ENCODE results near the gene UAP1L1. TPM values are rescaled to one million over a fixed set of nuclear protein-coding genes. Genes with fewer than 3 reads are reported as not detected.

Gene UAP1L1
- total RNA-seq, 1 donor from 2014 or later = 0.57 TPM

GRCh38 chr9:137048655-137049543 lies 28.4 kb upstream of the UAP1L1 start:
- no peak for DNase-seq (ENCODE audit: low spot score, unreplicated experiment)
- Mint-ChIP-seq H3K27me3 (peaks cover 37% of the 10 kb centered on the region), H3K4me3 (ENCODE audit: low read depth) (no peak overlapping the region)

GRCh38 chr9:137049544-137050449 lies 27.5 kb upstream of the UAP1L1 start:
- Mint-ChIP-seq H3K4me1 (ENCODE audit: low read depth) (peaks cover 4% of the 10 kb centered on the region), H3K4me3 (ENCODE audit: low read depth) (no peak overlapping the region), H3K27me3 (peaks cover 39% of the 10 kb centered on the region), H3K36me3 (ENCODE audit: insufficient read depth) (no peaks in the 10 kb centered on the region), H3K27ac (no peak overlapping the region), H3K9me3 (ENCODE audit: low read depth) (no peaks in the 10 kb centered on the region)
- DNase-seq (ENCODE audit: low spot score, unreplicated experiment) = peak; percentile 49
- TF ChIP-seq CTCF (IDR thresholded peaks at IDR 0.05; ENCODE audit: unreplicated experiment) = peak; percentile 63

More at GRCh38 chr9:137048655-137049543, 28.4 kb upstream of the UAP1L1 start:
- Mint-ChIP-seq H3K36me3 (ENCODE audit: insufficient read depth) (no peaks in the 10 kb centered on the region), H3K27ac (no peak overlapping the region), H3K4me1 (ENCODE audit: low read depth) (peaks cover 2% of the 10 kb centered on the region), H3K9me3 (ENCODE audit: low read depth) (no peaks in the 10 kb centered on the region)
- TF ChIP-seq CTCF (IDR thresholded peaks at IDR 0.05; ENCODE audit: unreplicated experiment) = no peak

DNA sequence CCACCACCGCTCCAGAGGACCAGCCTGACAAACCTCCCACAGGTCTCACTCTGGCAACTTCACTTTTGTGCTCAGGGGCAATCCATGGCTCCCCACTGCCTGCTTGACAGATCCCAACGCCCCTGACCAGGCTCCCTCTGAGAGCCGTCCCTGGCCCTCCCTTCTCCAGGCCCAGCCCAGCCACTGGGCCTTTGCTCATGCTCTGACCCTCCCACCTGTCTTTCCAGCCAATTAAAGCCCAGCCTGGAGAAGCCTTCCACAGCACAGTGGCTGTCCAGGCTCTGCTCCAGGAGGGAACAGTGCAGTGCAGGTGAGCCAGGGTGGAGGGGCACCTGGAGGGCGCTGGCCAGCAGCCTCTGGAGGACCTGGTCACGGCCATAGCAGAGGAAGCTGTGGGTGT lies 26.7 kb upstream of the UAP1L1 start:
- Mint-ChIP-seq H3K36me3 (ENCODE audit: insufficient read depth) (no peaks in the 10 kb centered on the region), H3K4me1 (ENCODE audit: low read depth) (peaks cover 2% of the 10 kb centered on the region), H3K9me3 (ENCODE audit: low read depth) (no peaks in the 10 kb centered on the region), H3K27me3 (peaks cover 36% of the 10 kb centered on the region), H3K27ac (no peak overlapping the region), H3K4me3 (ENCODE audit: low read depth) (no peak overlapping the region)
- no peak for DNase-seq (ENCODE audit: low spot score, unreplicated experiment)
- no peak for TF ChIP-seq CTCF (IDR thresholded peaks at IDR 0.05; ENCODE audit: unreplicated experiment)

DNA sequence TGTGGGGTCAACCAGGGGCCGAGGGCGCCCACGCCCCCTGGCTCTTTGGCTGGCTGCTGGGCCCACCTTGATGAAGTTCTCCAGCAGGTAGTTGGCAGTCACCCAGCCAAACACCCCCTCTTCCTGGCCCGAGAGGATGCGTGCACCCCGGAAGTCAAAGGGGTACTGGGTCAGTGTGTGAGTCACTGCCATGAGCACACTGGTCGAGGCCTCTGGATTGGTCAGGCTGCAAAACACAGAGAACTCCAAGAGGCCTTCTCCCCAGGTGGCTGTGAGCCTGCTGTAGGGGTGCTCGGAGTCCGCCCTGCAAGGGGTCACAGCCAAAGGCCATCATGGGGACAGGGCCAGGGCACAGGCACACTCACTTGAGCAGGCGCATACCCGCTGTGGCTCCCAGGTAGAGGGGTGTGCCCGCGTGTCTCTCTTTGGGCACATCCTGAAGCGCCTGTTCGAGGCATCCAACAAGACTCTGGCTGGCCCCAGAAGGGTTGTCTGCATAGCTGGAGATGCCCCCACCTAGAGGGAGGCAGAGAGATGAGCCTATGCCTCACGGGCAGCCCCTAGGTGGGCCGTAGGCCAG lies 26.1 kb upstream of the UAP1L1 start:
- TF ChIP-seq CTCF (IDR thresholded peaks at IDR 0.05; ENCODE audit: unreplicated experiment) = no peak
- Mint-ChIP-seq H3K4me1 (ENCODE audit: low read depth) (peaks cover 2% of the 10 kb centered on the region), H3K36me3 (ENCODE audit: insufficient read depth) (no peaks in the 10 kb centered on the region), H3K4me3 (ENCODE audit: low read depth) (no peak overlapping the region), H3K9me3 (ENCODE audit: low read depth) (no peaks in the 10 kb centered on the region), H3K27ac (no peak overlapping the region), H3K27me3 (peaks cover 38% of the 10 kb centered on the region)
- no peak for DNase-seq (ENCODE audit: low spot score, unreplicated experiment)

DNA sequence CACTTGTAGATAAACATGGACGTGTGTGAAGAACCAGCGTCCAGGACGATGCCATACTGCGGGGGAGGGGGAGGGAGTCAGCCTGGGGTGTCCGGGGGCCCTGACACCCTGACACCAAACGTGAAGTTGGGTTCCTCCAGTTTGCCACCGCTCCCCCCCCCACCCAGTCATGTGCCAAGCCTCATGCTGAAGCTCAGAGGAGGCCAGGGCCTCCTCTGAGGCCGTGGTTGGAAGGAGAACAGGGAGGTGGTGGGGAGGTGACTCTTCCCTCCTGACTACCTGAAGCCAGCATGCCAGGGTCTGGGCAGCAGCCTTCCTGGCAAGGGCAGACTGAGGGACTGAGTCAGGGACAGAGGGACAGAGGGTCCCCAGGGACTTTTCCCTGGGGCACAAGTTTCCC lies 25.0 kb upstream of the UAP1L1 start:
- H3K4me1 Mint-ChIP-seq (ENCODE audit: low read depth) = peaks cover 2% of the 10 kb centered on the region
- H3K27me3 Mint-ChIP-seq = peaks cover 44% of the 10 kb centered on the region
- no peak for TF ChIP-seq CTCF (IDR thresholded peaks at IDR 0.05; ENCODE audit: unreplicated experiment)
- no peak overlapping the region for H3K4me3 Mint-ChIP-seq (ENCODE audit: low read depth)
- H3K9me3 Mint-ChIP-seq (ENCODE audit: low read depth) = no peaks in the 10 kb centered on the region
- no peak overlapping the region for H3K27ac Mint-ChIP-seq
- DNase-seq (ENCODE audit: low spot score, unreplicated experiment) = no peak
- H3K36me3 Mint-ChIP-seq (ENCODE audit: insufficient read depth) = no peaks in the 10 kb centered on the region
